Stimulated activated CD8-positive, alpha-beta memory T cell treated with anti-CD3 and anti-CD28 coated beads, Interleukin-4, amount 100 ng/mL, for 24 hours (primary cell): ENCODE data around the gene CPB1.
"Not testable (repeated sequence)": the region's sequence is repeated elsewhere in the genome, so short reads cannot be mapped to it uniquely, and the experiment has no call there.

Experiments
- DNase-seq: peaks from one replicate; pipeline ENCODE4 v3.0.0-alpha.2; 2020; ENCODE audit warnings: low read depth

CPB1 gene

DNA sequence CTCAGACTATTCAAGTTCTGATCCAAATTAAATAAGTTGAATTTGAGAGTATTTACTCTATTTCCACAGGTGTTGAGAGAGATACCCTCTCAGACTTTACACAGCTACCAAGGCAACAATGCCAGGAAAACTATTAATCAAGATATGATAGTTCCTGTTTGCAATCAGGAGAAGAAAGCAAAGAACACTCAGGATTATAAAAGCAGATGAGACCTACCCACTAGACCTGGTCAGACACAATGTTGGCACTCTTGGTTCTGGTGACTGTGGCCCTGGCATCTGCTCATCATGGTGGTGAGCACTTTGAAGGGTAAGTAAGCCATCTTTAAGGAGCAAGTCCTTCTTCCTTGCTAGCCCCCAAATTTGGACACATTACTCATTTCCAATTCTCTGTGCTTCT is at the start of gene CPB1:
Gene CPB1 (plus strand): TSS at position 227 of the 400 bp plus-strand sequence. CDS start 13 bp downstream, at position 240.
- no peak for DNase-seq

DNA sequence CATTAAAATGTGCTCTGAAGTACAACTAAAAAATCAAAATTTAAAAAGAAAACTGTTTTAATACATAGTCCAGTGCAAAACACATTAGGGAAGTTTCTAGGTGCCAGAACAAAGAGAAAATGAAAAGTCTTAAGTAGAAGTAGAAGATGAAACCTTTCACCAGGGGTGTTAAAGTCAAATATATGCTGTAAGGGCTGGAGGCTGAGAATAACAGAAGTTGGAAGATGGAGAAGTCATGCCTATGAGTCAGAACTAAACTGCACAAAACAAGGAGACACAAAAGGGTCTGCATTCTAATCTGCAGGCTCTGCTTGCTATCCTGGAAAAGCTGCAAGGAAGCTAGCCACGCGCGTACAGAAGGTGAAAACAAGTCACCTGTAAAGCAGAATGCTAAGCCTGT is 48.7 kb upstream of the CPB1 start:
- DNase-seq = no peak

- DNase-seq = not testable (repeated sequence)
Measured at GRCh38 chr3:148785026-148785425, 42.6 kb upstream of the CPB1 start.

DNA sequence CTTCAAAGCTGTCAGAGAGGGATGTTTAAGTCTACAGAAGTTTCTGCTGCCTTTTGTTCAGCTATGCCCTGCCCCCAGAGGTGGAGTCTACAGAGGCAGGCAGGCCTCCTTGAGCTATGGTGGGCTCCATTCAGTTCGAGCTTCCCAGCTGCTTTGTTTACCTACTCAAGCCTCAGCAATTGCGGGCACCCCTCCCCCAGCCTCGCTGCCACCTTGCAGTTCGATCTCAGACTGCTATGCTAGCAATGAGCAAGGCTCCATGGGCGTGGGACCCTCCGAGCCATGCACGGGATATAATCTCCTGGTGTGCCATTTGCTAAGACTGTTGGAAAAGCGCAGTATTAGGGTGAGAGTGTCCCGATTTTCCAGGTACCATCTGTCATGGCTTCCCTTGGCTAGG is 41.5 kb upstream of the CPB1 start:
- DNase-seq = not testable (repeated sequence)

- no peak for DNase-seq
Measured at GRCh38 chr3:148789146-148789545, 38.5 kb upstream of the CPB1 start.

DNA sequence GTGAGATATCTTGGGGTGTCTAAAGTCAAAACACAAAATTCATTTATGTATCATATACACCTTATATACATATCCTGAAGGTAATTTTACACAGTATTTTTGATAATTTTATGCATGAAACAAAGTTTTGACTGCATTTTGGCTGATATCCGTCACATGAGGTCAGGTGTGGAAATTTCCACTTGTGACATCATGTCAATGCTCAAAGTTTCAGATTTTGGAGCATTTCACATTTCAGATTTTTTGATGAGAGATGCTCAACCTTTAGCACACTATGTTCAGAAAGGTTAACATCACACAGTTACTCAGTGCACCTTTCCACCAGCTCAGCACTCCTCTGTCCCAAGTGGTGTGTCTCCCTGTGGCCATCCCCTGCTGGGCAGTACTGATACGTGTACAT is 37.7 kb upstream of the CPB1 start:
- no peak for DNase-seq

DNA sequence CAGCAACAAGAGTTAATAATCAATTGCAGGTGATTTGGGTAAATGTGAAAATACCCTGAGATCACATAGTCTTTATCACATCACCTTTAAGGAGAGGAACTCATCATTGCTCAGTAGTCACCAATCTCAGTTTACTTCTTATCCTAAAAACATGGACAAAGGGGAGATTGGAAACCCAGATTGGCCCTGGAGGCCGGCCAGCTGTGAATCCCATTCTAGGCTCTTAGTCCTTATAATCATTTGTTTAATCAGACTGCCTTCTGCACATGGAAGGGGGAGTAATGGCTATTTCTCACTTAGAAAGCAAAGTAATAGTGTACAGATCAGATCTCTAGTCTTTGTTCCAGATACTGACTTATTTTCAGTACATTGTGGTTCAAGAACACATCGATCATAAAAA is 37.2 kb upstream of the CPB1 start:
- DNase-seq = no peak

- DNase-seq = no peak
Measured at GRCh38 chr3:148790851-148791735, 36.5 kb upstream of the CPB1 start.

- DNase-seq = no peak
Measured at GRCh38 chr3:148791920-148792319, 35.7 kb upstream of the CPB1 start.

GRCh38 chr3:148792516-148792915 is 35.1 kb upstream of the CPB1 start:
- no peak for DNase-seq

GRCh38 chr3:148796799-148797198 is 30.8 kb upstream of the CPB1 start:
- no peak for DNase-seq

GRCh38 chr3:148797795-148798194 is 29.8 kb upstream of the CPB1 start:
- no peak for DNase-seq

DNA sequence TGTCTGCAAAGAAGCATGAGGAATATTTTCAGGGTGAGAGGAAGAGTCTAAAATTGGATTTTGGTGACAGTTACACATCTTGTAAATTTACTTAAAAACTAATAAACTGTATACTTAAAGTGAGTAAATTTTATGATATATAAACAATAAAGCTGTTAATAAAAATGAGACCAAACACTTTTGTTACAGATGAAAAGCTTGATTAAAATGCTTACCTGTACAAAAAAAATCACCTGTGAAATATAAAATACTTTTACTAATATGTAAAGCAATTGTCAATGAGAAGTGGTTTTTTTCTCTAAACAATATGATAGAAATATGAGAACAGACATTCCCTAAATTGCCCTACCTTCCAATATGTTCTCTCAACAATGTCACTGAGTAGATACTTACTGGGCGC is 27.2 kb upstream of the CPB1 start:
- DNase-seq = no peak

DNA sequence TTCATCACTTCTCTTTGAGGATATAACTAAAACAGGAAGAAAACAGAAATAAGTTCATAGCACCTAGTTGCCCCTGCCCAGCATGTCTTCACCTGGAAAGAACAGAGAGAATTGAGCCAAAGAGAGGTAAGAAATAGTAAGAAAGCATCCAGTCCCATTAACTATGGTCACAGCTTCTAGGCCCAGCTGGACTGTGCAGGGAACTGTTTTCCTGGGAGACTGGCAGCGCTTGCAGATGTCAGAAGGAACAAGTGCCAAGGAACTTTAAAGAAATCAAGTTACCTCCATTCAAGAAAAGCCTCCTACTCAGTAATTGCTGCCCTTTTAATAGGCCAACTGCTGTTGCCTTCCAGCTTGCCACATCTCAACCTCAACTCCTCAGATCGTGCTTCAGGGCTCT is 17.8 kb upstream of the CPB1 start:
- no peak for DNase-seq

GRCh38 chr3:148815316-148816110 is 12.1 kb upstream of the CPB1 start:
- no peak for DNase-seq

DNA sequence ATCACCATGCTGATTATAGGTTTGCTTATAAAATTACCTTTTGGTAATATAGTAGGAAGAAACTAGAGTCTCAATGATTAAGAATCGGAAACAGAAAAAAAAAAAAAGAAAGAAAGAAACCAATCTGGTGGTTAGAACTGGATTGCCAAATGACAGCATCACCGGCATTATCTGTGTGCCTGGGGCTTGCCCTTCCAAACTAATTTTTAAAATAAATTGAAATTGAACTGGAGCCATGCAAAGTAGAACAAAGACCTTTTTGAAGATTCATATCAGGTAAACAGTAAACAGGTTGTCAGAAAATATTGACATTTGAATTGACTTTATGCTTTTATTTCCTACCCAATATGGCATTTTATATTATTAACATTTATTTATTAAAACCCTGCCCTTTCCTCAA is 11.2 kb upstream of the CPB1 start:
- no peak for DNase-seq

DNA sequence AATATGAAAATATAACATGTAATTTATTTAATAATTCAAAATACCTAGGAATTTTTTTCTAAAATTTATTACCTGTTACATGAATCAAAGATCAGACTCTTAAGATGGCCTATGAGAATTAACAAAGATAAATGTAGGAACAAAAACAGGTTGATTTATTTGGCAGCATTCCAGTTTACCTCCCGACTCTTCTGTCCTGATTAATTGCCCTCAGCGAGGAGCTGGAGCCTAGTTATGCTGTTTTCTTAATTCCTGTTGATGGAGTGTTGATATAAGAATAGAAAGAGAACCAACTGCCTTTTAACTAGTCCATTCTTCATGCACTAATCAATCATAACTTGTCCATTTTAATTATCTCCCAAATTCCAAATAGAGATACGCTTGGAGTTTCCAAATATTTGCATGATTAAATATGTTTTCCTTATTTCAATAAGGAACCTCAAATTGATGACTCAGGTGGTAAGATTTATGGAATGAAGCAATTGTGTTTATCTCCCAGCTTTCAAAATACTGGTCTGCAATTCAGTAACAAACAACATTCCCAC is 10.6 kb upstream of the CPB1 start:
- no peak for DNase-seq

DNA sequence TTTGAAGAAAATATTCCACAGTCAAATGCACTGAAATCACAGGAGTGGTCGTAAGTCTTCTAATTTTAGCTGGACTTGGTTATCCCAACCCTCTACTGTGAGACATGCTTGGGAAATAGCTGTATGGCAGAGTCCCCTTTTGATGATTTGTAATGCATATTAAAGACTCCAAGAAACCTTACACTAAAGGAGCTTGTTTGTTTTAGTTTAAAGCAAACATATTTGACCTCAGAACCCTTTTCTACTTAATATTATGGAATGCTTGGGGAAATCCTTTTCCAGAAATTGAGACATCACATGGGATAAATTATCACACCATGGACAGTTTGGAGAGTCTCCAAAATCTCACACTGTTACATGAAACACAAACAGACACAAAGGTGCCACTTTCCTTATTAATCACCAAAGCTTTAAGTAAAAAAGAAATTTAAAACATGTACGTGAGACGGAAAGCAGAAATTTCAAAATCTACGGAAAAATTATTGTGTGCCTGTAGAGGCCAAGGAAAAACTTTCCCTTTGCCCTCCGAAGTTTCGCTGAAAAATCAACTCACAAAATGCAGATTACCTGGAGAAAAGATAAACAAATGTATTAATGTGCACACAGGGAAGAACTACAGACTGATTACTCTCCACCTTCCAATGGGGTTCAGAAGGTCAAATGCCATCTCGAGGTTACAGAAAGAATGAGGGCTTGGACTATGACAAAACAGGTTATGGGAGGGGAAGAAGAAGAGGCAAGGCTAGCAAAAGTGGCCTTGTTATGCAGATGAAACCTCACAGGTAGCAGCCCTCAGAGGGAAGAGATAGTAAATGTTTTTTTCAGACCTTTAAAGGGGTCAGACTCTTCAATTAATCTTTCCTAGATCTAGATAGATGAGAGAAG is 7.0 kb upstream of the CPB1 start:
- DNase-seq = no peak

DNA sequence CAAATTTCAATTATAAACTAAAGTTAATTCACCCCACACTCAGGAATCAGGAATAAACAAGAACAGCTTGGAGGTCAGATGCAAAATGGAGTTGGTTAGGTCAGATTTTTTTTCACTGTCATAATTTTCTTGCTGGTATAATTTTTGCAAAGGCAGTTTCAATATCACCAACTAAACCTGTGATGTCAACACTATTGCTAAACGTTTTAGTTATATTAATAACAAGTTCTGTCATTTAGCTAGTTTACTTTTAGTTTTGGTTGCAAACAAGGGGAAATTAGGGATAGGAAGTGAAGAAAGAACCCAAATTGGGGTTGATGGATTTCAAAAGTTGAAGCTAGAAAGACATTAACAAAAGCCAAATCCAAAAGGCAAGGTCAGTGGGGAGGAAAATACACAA is 4.6 kb upstream of the CPB1 start:
- no peak for DNase-seq

GRCh38 chr3:148825476-148825875 is 2.1 kb upstream of the CPB1 start:
- no peak for DNase-seq

GRCh38 chr3:148828136-148828690 is 602 bp downstream of the CPB1 start:
- DNase-seq = no peak

DNA sequence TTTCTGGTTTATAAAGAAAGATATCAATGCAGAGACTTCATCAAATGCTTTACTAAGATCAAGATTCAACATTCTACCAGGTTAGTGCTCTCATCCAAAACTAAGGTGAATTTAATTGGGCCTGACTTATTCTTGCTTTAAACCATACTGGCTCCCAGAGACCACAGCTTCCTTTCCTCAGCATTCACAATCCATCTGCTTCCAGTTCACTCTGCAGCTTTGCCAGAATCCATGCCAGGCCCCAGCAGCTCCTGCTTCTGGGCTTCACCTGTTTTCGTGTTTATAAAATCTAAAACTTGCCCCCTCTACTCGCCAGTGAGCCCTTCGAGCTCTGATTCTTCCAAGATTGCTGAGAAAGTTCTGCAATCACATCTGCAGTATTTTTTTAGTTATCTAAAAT is 2.3 kb downstream of the CPB1 start:
- DNase-seq = no peak
